ENCODE measurements around the gene SMIM11.
"Not testable (repeated sequence)": the region's sequence is repeated elsewhere in the genome, so short reads cannot be mapped to it uniquely, and the experiment has no call there.

SMIM11 gene

DNA sequence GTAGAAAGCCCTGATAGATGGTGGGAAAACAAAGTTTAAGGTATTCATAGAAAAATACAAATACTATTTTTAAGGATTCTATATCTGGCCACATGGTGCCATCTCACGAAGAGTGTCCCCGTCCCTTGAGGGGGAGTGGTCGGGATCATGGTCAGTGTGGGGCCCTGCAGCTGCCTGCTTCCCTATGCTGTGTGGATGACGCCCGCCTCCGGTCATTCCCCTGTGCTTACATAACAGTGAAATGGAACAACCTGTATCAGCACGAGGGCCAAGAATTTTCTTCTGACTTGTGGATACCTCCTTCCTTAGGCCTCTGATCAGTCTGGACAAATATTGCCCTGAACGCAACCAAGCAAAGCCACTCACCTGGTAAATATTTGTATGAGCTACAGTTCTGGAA lies 52.0 kb downstream of the SMIM11 start:
- not testable (repeated sequence) for DNase-seq

DNA sequence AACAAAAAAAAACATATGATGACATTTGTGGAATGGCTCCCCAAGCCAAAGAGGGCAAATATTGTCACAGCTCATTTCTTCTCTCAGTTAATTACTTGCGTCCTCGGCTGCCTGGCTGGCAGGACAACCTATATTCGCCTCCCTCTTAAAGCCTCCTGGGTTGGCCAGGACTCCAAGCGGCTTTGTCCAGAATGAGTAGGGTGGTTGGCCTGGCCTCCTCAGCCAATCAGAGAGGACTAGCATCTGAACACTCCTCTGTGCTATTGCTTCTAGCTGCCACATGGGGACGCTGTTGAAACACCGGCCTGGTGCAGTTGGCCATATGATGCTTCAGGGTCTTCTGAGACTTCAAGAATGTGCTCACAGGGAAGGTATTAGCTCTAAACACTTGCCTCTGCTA lies 53.1 kb downstream of the SMIM11 start:
- not testable (repeated sequence) for DNase-seq

DNA sequence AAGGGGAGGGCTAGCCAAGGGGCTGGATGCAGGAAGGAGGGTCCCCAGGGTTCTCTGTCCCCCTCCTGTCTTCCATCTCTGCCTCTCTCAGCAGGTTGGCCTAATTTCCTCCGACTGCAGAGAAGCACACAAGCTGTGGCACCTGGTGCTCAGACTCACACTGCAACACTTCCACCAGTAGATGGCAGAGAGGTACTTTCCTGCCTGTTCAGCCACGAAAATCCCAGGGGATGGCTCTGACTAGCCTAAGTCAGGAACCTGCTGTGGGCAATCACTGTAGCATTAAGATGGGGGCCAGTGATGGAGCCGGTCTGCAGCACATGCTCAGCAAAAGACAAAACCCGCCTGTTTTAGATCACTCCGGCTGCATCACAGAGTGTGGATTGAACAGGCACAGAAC lies 54.4 kb downstream of the SMIM11 start:
- not testable (repeated sequence) for DNase-seq

All from retina (tissue), 1 donor.